ENCODE data around the gene ATP1B1. TPM values are rescaled to one million over a fixed set of nuclear protein-coding genes. Genes with fewer than 3 reads are reported as not detected.

Gene ATP1B1
- total and polyA plus RNA-seq, 9 of the 15 experiments (the other 6 are each of a cell fraction or from before 2014, with no cell fraction given) = 0.76 to 3.0 (median 1.7) TPM

GRCh38 chr1:169085911-169086310 is 20.6 kb upstream of the ATP1B1 start:
- TF ChIP-seq RFX1 (IDR thresholded peaks at IDR 0.05) (peak; percentile 47), TAF7 (tag; IDR thresholded peaks at IDR 0.05) (no peak)
- ChIA-PET CTCF (ENCODE audit: low intra/inter-chr PET ratio) (no interaction called here), POLR2A (interaction anchor here (0.6 kb wide), 1 partner anchor 49 kb away, joined by 3 read pairs; no protein-coding TSS in a partner anchor)
- DNase-seq (ENCODE audit: extremely low read depth in 1 of 4, low spot score in 3 of 4) = no peak
- H3K27ac ChIP-seq (ENCODE audit: extremely low read depth, low read depth, low read length) = no peak overlapping the region
- no peaks in the 10 kb centered on the region for H3K36me3 ChIP-seq (ENCODE audit: control insufficient read depth, insufficient read depth, low read length)
- FAIRE-seq = no peak
- in situ Hi-C loops (cut with MboI) (no loop called here), intact Hi-C loops (cut with micrococcal nuclease) (no loop called here)
- H3K27me3 ChIP-seq (ENCODE audit: control insufficient read depth in 2 of 2, insufficient read depth in 2 of 2, low read length in 2 of 2) = peaks cover 4 to 13% of the 10 kb centered on the region in 2 experiments; a peak in 4 of 5 replicates
- no peaks in the 10 kb centered on the region for H3K4me1 ChIP-seq (replicated peaks in 1 of 2; ENCODE audit: control insufficient read depth in 2 of 2, insufficient read depth in 2 of 2, low read length in 2 of 2)
- H4K20me1 ChIP-seq (replicated peaks; ENCODE audit: control insufficient read depth, insufficient read depth, low read length) = no peaks in the 10 kb centered on the region
- 3% methylated on average over 2 of the region's 2 CpGs for WGBS (ENCODE audit: insufficient coverage, low coverage, missing lambda C conversion rate)
- no peaks in the 10 kb centered on the region for H3K9me3 ChIP-seq (replicated peaks; ENCODE audit: control insufficient read depth, insufficient read depth, low read depth, low read length)
- H3K4me3 ChIP-seq = no peak overlapping the region
- H3K79me2 ChIP-seq (ENCODE audit: control insufficient read depth, insufficient read depth, low read length) = no peaks in the 10 kb centered on the region
- ATAC-seq = no peak
- no peaks in the 10 kb centered on the region for H3K9me1 ChIP-seq (ENCODE audit: control insufficient read depth, insufficient read depth, low read length)
- no peak overlapping the region for H2AFZ ChIP-seq (ENCODE audit: low read depth, low read length)
- no TSS peak for BruUV-seq (replicated peaks)
- H3K9ac ChIP-seq (ENCODE audit: insufficient read depth in 1 of 2, low read depth in 2 of 2, low read length in 2 of 2) = no peak overlapping the region
- no peak overlapping the region for H3K4me2 ChIP-seq (ENCODE audit: insufficient read depth, low read length)

- Histone ChIP-seq H2AFZ (ENCODE audit: low read depth, low read length) (no peak overlapping the region), H3K9ac (ENCODE audit: insufficient read depth in 1 of 2, low read depth in 2 of 2, low read length in 2 of 2) (no peak overlapping the region), H3K79me2 (ENCODE audit: control insufficient read depth, insufficient read depth, low read length) (no peaks in the 10 kb centered on the region), H3K9me3 (replicated peaks; ENCODE audit: control insufficient read depth, insufficient read depth, low read depth, low read length) (no peaks in the 10 kb centered on the region), H3K4me2 (ENCODE audit: insufficient read depth, low read length) (no peak overlapping the region), H3K4me3 (no peak overlapping the region), H3K9me1 (ENCODE audit: control insufficient read depth, insufficient read depth, low read length) (no peaks in the 10 kb centered on the region), H3K36me3 (ENCODE audit: control insufficient read depth, insufficient read depth, low read length) (no peaks in the 10 kb centered on the region), H3K4me1 (replicated peaks in 1 of 2; ENCODE audit: control insufficient read depth in 2 of 2, insufficient read depth in 2 of 2, low read length in 2 of 2) (no peaks in the 10 kb centered on the region), H3K27ac (ENCODE audit: extremely low read depth, low read depth, low read length) (no peak overlapping the region), H4K20me1 (replicated peaks; ENCODE audit: control insufficient read depth, insufficient read depth, low read length) (no peaks in the 10 kb centered on the region), H3K27me3 (ENCODE audit: control insufficient read depth in 2 of 2, insufficient read depth in 2 of 2, low read length in 2 of 2) (peaks cover 11 to 16% of the 10 kb centered on the region in 2 experiments; a peak in 4 of 5 replicates)
- 5% methylated on average over 3 of the region's 3 CpGs for WGBS (ENCODE audit: insufficient coverage, low coverage, missing lambda C conversion rate)
- in situ Hi-C loops (cut with MboI) = no loop called here
- DNase-seq (ENCODE audit: extremely low read depth in 1 of 4, low spot score in 3 of 4) = no peak
- POLR2A ChIA-PET = interaction anchor here (0.7 kb wide), 1 partner anchor 16 kb away, joined by 3 read pairs; no protein-coding TSS in a partner anchor
- intact Hi-C loops (cut with micrococcal nuclease) = no loop called here
- FAIRE-seq = no peak
- CTCF ChIA-PET (ENCODE audit: low intra/inter-chr PET ratio) = no interaction called here
- no peak for ATAC-seq
- no TSS peak for BruUV-seq (replicated peaks)
- no peak for TF ChIP-seq CXXC5 (CRISPR knock-in tag; IDR thresholded peaks at IDR 0.05)
- no peak for TF ChIP-seq KLF6 (CRISPR knock-in tag; IDR thresholded peaks at IDR 0.05; ENCODE audit: borderline replicate concordance)
- no peak for TF ChIP-seq ZNF354B (CRISPR knock-in tag; IDR thresholded peaks at IDR 0.05)
- TF ChIP-seq ZNF239 (CRISPR knock-in tag; IDR thresholded peaks at IDR 0.05) = no peak
- TF ChIP-seq TRIM24 (IDR thresholded peaks at IDR 0.05) = no peak
- TF ChIP-seq RAD51 (IDR thresholded peaks at IDR 0.05; ENCODE audit: borderline replicate concordance, low read depth) = no peak
- TF ChIP-seq HDAC8 (tag; IDR thresholded peaks at IDR 0.05) = no peak
- peak; percentile 17; the same call in 1 of the 2 replicates for TF ChIP-seq PKNOX1 (IDR thresholded peaks at IDR 0.05)
- TF ChIP-seq SMAD2 (IDR thresholded peaks at IDR 0.05; ENCODE audit: low read depth, low read length) = no peak
- no peak for TF ChIP-seq ZNF511 (CRISPR knock-in tag; IDR thresholded peaks at IDR 0.05)
- TF ChIP-seq HOMEZ (CRISPR knock-in tag; IDR thresholded peaks at IDR 0.05) = no peak
Measured at GRCh38 chr1:169086603-169087455, 19.7 kb upstream of the ATP1B1 start.
